ENCODE measurements around the gene AQP1.

GRCh38 chr7:30874656-30875302 is 36.9 kb upstream of the AQP1 start:
- TF ChIP-seq CTCF (conservative IDR thresholded peaks at IDR 0.05; ENCODE audit: low read depth, low read length) (no peak), EZH2 (IDR thresholded peaks at IDR 0.05; ENCODE audit: borderline replicate concordance, low read depth, low read length, poor library complexity, severe bottlenecking) (no peak)
